ENCODE data around the gene GRPEL2. TPM values are rescaled to one million over a fixed set of nuclear protein-coding genes. Genes with fewer than 3 reads are reported as not detected.

The GRPEL2 gene
- total RNA-seq, 1 experiment from 2014 or later = 48.9 TPM

GRCh38 chr5:149378241-149378820, 33.0 kb downstream of the GRPEL2 start:
- H3K4me1 ChIP-seq (ENCODE audit: control insufficient read depth in 1 of 2, insufficient read depth in 2 of 2, low read length in 2 of 2) = peaks cover 0 to 6% of the 10 kb centered on the region in 2 experiments; a peak in 2 of 4 replicates

More at GRCh38 chr5:149378241-149378820, 33.0 kb downstream of the GRPEL2 start:
- no peak overlapping the region for H3K9ac ChIP-seq (ENCODE audit: low read length)
- TF ChIP-seq CEBPB (IDR thresholded peaks at IDR 0.05; ENCODE audit: low read depth) (no peak), EZH2 (IDR thresholded peaks at IDR 0.05) (no peak), MAX (IDR thresholded peaks at IDR 0.05) (no peak), REST (IDR thresholded peaks at IDR 0.05; ENCODE audit: low read depth) (no peak)
- DNase-seq (ENCODE audit: low read depth, low spot score) (no peak), ATAC-seq (no peak)
- CTCF ChIA-PET = interaction anchor here (1.5 kb wide), 1 partner anchor 186 kb away, joined by 4 read pairs; no protein-coding TSS in a partner anchor
- H3K36me3 ChIP-seq (ENCODE audit: control insufficient read depth in 1 of 2, insufficient read depth in 2 of 2, low read length in 2 of 2) = no peaks in the 10 kb centered on the region
- no peaks in the 10 kb centered on the region for H3K27me3 ChIP-seq (ENCODE audit: insufficient read depth, low read length)
- no peak overlapping the region for H3K27ac ChIP-seq (ENCODE audit: low read depth, low read length)
- POLR2A ChIA-PET = no interaction called here
- no peaks in the 10 kb centered on the region for H3K79me2 ChIP-seq (ENCODE audit: insufficient read depth, low read length)
- RAD21 ChIA-PET (ENCODE audit: low non-redundant PET in 1 of 2, low total read pairs in 2 of 2, uncharacterized antibody in 2 of 2, unreplicated experiment in 2 of 2) = no interaction called here
- intact Hi-C loops (cut with micrococcal nuclease) = no loop called here
- H3K4me3 ChIP-seq (replicated peaks in 1 of 2; ENCODE audit: low read depth in 1 of 2, low read length in 2 of 2) = no peak overlapping the region
- H2AFZ ChIP-seq (ENCODE audit: low read depth, low read length, poor library complexity, severe bottlenecking) = no peak overlapping the region
- no TSS peak for BruUV-seq (replicated peaks)
- no peaks in the 10 kb centered on the region for H3K9me3 ChIP-seq (ENCODE audit: control insufficient read depth in 1 of 2, insufficient read depth in 1 of 2, low read depth in 1 of 2, low read length in 2 of 2)
- no peaks in the 10 kb centered on the region for H4K20me1 ChIP-seq (ENCODE audit: insufficient read depth)
- no peaks in the 10 kb centered on the region for H3K9me2 ChIP-seq (ENCODE audit: insufficient read depth)
- no peak overlapping the region for H3K4me2 ChIP-seq (ENCODE audit: low read length)
